Hepatocyte (in vitro differentiated cells): ENCODE results near the gene GPC5.
"Not testable (repeated sequence)": the region's sequence is repeated elsewhere in the genome, so short reads cannot be mapped to it uniquely, and the experiment has no call there.

Source experiments
- EZH2 ChIP-seq: fragments of 200-600 bp; sonication (generic); IDR thresholded peaks from 2 replicates; pipeline ENCODE4 v1.6.1; 2016; ENCODE audit warnings: antibody characterized with exemption, mild to moderate bottlenecking, borderline replicate concordance
- EZH2phosphoT487 ChIP-seq: fragments of 200-600 bp; sonication (generic); IDR thresholded peaks from one replicate; pipeline ENCODE4 v1.6.1; 2018; ENCODE audit warnings: antibody characterized with exemption, mild to moderate bottlenecking, low read depth, moderate library complexity; ENCODE audit not compliant: unreplicated experiment, severe bottlenecking
- TF ChIP-seq, protein P1 (sequence below): fragments of 200-600 bp; sonication (generic); IDR thresholded peaks from 2 replicates; pipeline ENCODE4 v1.5.1; 2016; ENCODE audit warnings: antibody characterized with exemption, mild to moderate bottlenecking; ENCODE audit not compliant: poor library complexity

DNA sequence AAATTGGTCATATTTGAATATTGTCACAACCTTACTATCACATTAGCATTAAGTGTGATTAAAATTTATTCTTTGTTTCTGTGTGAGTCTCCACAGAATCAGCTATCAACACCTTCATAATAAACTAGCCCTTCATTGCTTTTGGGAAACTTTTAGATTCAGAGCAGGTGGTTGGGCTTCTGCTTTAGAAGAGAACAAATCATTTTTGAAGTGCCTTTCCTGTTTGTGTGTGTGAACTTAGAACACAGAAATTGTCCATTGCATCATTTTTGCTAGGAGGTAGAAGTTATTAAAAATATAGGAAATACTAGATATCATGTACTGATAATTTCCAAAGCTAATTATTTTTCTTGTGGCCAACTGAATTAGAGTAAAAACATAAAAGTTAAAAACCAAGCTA is 500.6 kb downstream of the GPC5 start:
- TF ChIP-seq, protein P1, sequence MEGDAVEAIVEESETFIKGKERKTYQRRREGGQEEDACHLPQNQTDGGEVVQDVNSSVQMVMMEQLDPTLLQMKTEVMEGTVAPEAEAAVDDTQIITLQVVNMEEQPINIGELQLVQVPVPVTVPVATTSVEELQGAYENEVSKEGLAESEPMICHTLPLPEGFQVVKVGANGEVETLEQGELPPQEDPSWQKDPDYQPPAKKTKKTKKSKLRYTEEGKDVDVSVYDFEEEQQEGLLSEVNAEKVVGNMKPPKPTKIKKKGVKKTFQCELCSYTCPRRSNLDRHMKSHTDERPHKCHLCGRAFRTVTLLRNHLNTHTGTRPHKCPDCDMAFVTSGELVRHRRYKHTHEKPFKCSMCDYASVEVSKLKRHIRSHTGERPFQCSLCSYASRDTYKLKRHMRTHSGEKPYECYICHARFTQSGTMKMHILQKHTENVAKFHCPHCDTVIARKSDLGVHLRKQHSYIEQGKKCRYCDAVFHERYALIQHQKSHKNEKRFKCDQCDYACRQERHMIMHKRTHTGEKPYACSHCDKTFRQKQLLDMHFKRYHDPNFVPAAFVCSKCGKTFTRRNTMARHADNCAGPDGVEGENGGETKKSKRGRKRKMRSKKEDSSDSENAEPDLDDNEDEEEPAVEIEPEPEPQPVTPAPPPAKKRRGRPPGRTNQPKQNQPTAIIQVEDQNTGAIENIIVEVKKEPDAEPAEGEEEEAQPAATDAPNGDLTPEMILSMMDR, result not testable (repeated sequence)
- TF ChIP-seq EZH2, EZH2phosphoT487: not testable (repeated sequence)
